Measurements from ENCODE around the gene DAZL. TPM values are rescaled to one million over a fixed set of nuclear protein-coding genes. Genes with fewer than 3 reads are reported as not detected.

Gene DAZL
- polyA plus RNA-seq, 1 of the 3 experiments (the other 2 are of a cell fraction), result not detected

GRCh38 chr3:16647668-16648067, 42.4 kb upstream of the DAZL start:
- no peak overlapping the region for H3K4me3 ChIP-seq (ENCODE audit: low read depth in 2 of 2, low read length in 1 of 2)
- CTCF ChIA-PET, result interaction anchor here (1.7 kb wide), 1 partner anchor 46 kb away, joined by 3 read pairs; no protein-coding TSS in a partner anchor
- H4K20me1 ChIP-seq (ENCODE audit: insufficient read depth), result no peaks in the 10 kb centered on the region
- H3K36me3 ChIP-seq (replicated peaks in 1 of 2; ENCODE audit: control insufficient read depth in 1 of 2, insufficient read depth in 2 of 2, low read length in 1 of 2), result no peaks in the 10 kb centered on the region
- H3K27ac ChIP-seq (ENCODE audit: low read depth in 2 of 2, low read length in 1 of 2), result no peak overlapping the region
- H3F3A ChIP-seq (replicated peaks; ENCODE audit: insufficient read depth), result no peaks in the 10 kb centered on the region
- no peaks in the 10 kb centered on the region for H3K4me1 ChIP-seq (ENCODE audit: control insufficient read depth in 1 of 2, insufficient read depth in 2 of 2, low read depth in 1 of 2, low read length in 1 of 2)
- H2AFZ ChIP-seq (ENCODE audit: low read depth), result no peak overlapping the region
- DNase-seq, result no peak
- no peak overlapping the region for H3K9ac ChIP-seq
- no peak overlapping the region for H3K4me2 ChIP-seq
- no peaks in the 10 kb centered on the region for H3K9me3 ChIP-seq
- TF ChIP-seq SMC3 (IDR thresholded peaks at IDR 0.05; ENCODE audit: low read depth, low read length), result no peak
- no peak for TF ChIP-seq SIN3A (IDR thresholded peaks at IDR 0.05; ENCODE audit: borderline replicate concordance, low read depth, low read length)
- no peak for TF ChIP-seq CTCF (IDR thresholded peaks at IDR 0.05)
- no peak for TF ChIP-seq IRF3 (IDR thresholded peaks at IDR 0.05; ENCODE audit: low read depth, low read length)
- TF ChIP-seq RXRA (IDR thresholded peaks at IDR 0.05; ENCODE audit: borderline replicate concordance, low read depth), result no peak
- no peak for TF ChIP-seq CHD2 (IDR thresholded peaks at IDR 0.05; ENCODE audit: low read length, partially characterized antibody)
- no peak for TF ChIP-seq REST (IDR thresholded peaks at IDR 0.05; ENCODE audit: low read depth, low read length)
- no peak for TF ChIP-seq PBX3 (IDR thresholded peaks at IDR 0.05)
- no peak for TF ChIP-seq POLR2AphosphoS5 (IDR thresholded peaks at IDR 0.05; ENCODE audit: low read depth, low read length)
- no peak for TF ChIP-seq ELF1 (IDR thresholded peaks at IDR 0.05)
- no peak for TF ChIP-seq USF1 (IDR thresholded peaks at IDR 0.05; ENCODE audit: borderline replicate concordance, low read depth)
- TF ChIP-seq EP300 (IDR thresholded peaks at IDR 0.05; ENCODE audit: borderline replicate concordance in 1 of 2, low read depth in 1 of 2, low read length in 1 of 2), result no peak
- no peak for TF ChIP-seq FOXM1 (IDR thresholded peaks at IDR 0.05; ENCODE audit: low read depth)
- TF ChIP-seq TEAD4 (IDR thresholded peaks at IDR 0.05; ENCODE audit: borderline replicate concordance, insufficient read depth), result no peak
- no peak for TF ChIP-seq JUND (IDR thresholded peaks at IDR 0.05)
- TF ChIP-seq RCOR1 (IDR thresholded peaks at IDR 0.05; ENCODE audit: low read length), result no peak
- H3K27me3 ChIP-seq (ENCODE audit: insufficient read depth), result no peaks in the 10 kb centered on the region
- 42% methylated on average over 4 of the region's 4 CpGs for WGBS (ENCODE audit: low lambda C conversion rate)
- POLR2A ChIA-PET, result no interaction called here
- no peaks in the 10 kb centered on the region for H3K79me2 ChIP-seq (ENCODE audit: insufficient read depth)
- H3K9me2 ChIP-seq, result no peaks in the 10 kb centered on the region

Measured in SK-N-SH (cell line).